Astrocyte (in vitro differentiated cells and primary cell): ENCODE results near the gene DOCK11.

Source experiments
- CTCF ChIP-seq: IDR thresholded peaks from 2 replicates; pipeline ENCODE4 v1.5.1; 2011; ENCODE audit warnings: low read depth, mild to moderate bottlenecking, inconsistent platforms, low read length, moderate library complexity; ENCODE audit not compliant: insufficient read depth
- EZH2 ChIP-seq: IDR thresholded peaks from 2 replicates; pipeline ENCODE4 v1.6.1; 2012; ENCODE audit warnings: mild to moderate bottlenecking, low read length, inconsistent platforms; ENCODE audit not compliant: insufficient read depth

GRCh38 chrX:118614150-118614549 lies 118.5 kb downstream of the DOCK11 start:
- TF ChIP-seq CTCF (no peak), EZH2 (no peak)
